GM19438 (cell line): ENCODE results near the gene ASAH2.

ENCODE experiments used
- ATAC-seq: cut with Tn5 transposase; IDR thresholded peaks from one replicate; pipeline ENCODE4 v1.9.1; 2021; ENCODE audit warnings: low read depth; ENCODE audit not compliant: unreplicated experiment

ASAH2 gene

DNA sequence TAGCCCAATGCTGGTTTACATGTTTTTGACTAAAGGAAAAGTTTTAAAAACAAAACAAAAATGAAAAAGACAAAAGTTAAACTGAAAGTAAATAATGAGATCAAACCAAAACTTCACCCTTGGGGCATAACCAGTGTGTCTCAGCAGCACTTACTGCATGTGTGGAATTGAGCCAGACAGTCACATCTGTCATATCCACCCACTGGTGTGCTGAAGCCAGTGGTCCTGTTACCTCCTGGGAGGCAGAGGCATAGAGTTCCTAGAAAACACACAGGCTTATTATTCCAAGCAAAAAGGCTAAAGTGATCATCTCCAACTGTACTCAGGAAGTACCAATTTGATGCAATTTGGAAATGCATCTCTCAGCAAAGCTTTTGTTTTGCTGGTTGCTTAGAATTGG lies 40.4 kb downstream of the ASAH2 start:
- ATAC-seq, result no peak
